ENCODE results near the gene ZDHHC24.

DNA sequence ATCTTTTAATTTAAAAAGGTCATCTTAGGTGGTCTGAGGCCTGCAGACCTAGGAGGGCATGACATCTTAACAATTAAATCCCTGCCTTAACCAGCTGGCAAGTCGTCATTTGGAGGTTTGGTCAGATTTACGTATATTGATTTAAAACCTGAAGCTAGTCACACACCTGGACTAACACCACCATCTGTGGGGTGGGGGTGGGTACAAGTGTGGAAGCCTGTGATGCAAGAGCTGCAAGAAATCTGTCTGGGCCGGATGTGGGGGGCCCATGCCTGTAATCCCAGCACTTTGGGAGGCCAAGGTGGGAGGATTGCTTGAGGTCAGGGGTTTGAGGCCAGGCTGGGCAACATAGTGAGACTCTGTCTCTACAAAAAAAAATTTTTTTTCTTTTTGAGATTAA lies 35.4 kb upstream of the ZDHHC24 start:
- no peak for TF ChIP-seq EZH2 (IDR thresholded peaks at IDR 0.05; ENCODE audit: low read depth)
- TF ChIP-seq, protein P1, sequence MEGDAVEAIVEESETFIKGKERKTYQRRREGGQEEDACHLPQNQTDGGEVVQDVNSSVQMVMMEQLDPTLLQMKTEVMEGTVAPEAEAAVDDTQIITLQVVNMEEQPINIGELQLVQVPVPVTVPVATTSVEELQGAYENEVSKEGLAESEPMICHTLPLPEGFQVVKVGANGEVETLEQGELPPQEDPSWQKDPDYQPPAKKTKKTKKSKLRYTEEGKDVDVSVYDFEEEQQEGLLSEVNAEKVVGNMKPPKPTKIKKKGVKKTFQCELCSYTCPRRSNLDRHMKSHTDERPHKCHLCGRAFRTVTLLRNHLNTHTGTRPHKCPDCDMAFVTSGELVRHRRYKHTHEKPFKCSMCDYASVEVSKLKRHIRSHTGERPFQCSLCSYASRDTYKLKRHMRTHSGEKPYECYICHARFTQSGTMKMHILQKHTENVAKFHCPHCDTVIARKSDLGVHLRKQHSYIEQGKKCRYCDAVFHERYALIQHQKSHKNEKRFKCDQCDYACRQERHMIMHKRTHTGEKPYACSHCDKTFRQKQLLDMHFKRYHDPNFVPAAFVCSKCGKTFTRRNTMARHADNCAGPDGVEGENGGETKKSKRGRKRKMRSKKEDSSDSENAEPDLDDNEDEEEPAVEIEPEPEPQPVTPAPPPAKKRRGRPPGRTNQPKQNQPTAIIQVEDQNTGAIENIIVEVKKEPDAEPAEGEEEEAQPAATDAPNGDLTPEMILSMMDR (conservative IDR thresholded peaks at IDR 0.05): no peak
